Measurements from ENCODE around the gene ATP5F1B.

The ATP5F1B gene

GRCh38 chr12:56684745-56685359 lies 39.1 kb upstream of the ATP5F1B start:
- TF ChIP-seq CTCF (IDR thresholded peaks at IDR 0.05), result no peak
- peak overlapping the region; percentile 23 for H3K27ac ChIP-seq
- H3K27me3 ChIP-seq, result no peaks in the 10 kb centered on the region
- H3K36me3 ChIP-seq, result no peaks in the 10 kb centered on the region
- H3K4me1 ChIP-seq (ENCODE audit: control insufficient read depth in 1 of 2, insufficient read depth in 1 of 2, low read depth in 1 of 2, low read length in 1 of 2), result peaks cover 46 to 49% of the 10 kb centered on the region in 2 experiments
- H3K4me3 ChIP-seq (ENCODE audit: low read depth in 1 of 2, low read length in 1 of 2), result peak overlapping the region in 1 of 2 experiments; percentile 10
- no peaks in the 10 kb centered on the region for H3K9me3 ChIP-seq

- Histone ChIP-seq H3K27ac (no peak overlapping the region), H3K4me3 (ENCODE audit: low read depth in 1 of 2, low read length in 1 of 2) (no peak overlapping the region), H3K9me3 (no peaks in the 10 kb centered on the region), H3K27me3 (no peaks in the 10 kb centered on the region), H3K36me3 (no peaks in the 10 kb centered on the region), H3K4me1 (ENCODE audit: control insufficient read depth in 1 of 2, insufficient read depth in 1 of 2, low read depth in 1 of 2, low read length in 1 of 2) (peaks cover 29 to 31% of the 10 kb centered on the region in 2 experiments)
- no peak for TF ChIP-seq CTCF (IDR thresholded peaks at IDR 0.05)
Measured at GRCh38 chr12:56682323-56682722, 36.5 kb upstream of the ATP5F1B start.

GRCh38 chr12:56679883-56680575 lies 34.2 kb upstream of the ATP5F1B start:
- no peak for TF ChIP-seq CTCF (IDR thresholded peaks at IDR 0.05)
- H3K9me3 ChIP-seq, result no peaks in the 10 kb centered on the region
- no peak overlapping the region for H3K4me3 ChIP-seq (ENCODE audit: low read depth in 1 of 2, low read length in 1 of 2)
- no peaks in the 10 kb centered on the region for H3K36me3 ChIP-seq
- no peaks in the 10 kb centered on the region for H3K27me3 ChIP-seq
- no peak overlapping the region for H3K27ac ChIP-seq
- H3K4me1 ChIP-seq (ENCODE audit: control insufficient read depth in 1 of 2, insufficient read depth in 1 of 2, low read depth in 1 of 2, low read length in 1 of 2), result peaks cover 12 to 13% of the 10 kb centered on the region in 2 experiments

GRCh38 chr12:56678852-56679251 lies 33.1 kb upstream of the ATP5F1B start:
- Histone ChIP-seq H3K27me3 (no peaks in the 10 kb centered on the region), H3K9me3 (no peaks in the 10 kb centered on the region), H3K36me3 (no peaks in the 10 kb centered on the region), H3K4me1 (ENCODE audit: control insufficient read depth in 1 of 2, insufficient read depth in 1 of 2, low read depth in 1 of 2, low read length in 1 of 2) (peaks cover under 1 to 2% of the 10 kb centered on the region in 2 experiments), H3K27ac (no peak overlapping the region), H3K4me3 (ENCODE audit: low read depth in 1 of 2, low read length in 1 of 2) (no peak overlapping the region)
- no peak for TF ChIP-seq CTCF (IDR thresholded peaks at IDR 0.05)

- Histone ChIP-seq H3K27me3 (no peaks in the 10 kb centered on the region), H3K27ac (no peak overlapping the region), H3K4me3 (ENCODE audit: low read depth in 1 of 2, low read length in 1 of 2) (no peak overlapping the region), H3K9me3 (no peaks in the 10 kb centered on the region), H3K36me3 (no peaks in the 10 kb centered on the region), H3K4me1 (ENCODE audit: control insufficient read depth in 1 of 2, insufficient read depth in 1 of 2, low read depth in 1 of 2, low read length in 1 of 2) (no peaks in the 10 kb centered on the region)
- no peak for TF ChIP-seq CTCF (IDR thresholded peaks at IDR 0.05)
Measured at GRCh38 chr12:56677680-56678079, 31.9 kb upstream of the ATP5F1B start.
